NCI-H2081 (cell line): ENCODE data around the gene RPL18.

Source experiments
- DNase-seq, 2 experiments: peaks; one replicate each; lab custom pipeline; 2025; lab: John Stamatoyannopoulos, UW

RPL18 gene

GRCh38 chr19:48614436-48615230 is 4.3 kb downstream of the RPL18 start, which contains the start of gene FAM83E:
FAM83E (minus strand) TSS chr19:48615076; CDS start chr19:48613372, 1,704 bp downstream.
- DNase-seq = peak; percentile 23 to 64

GRCh38 chr19:48613852-48614435 is 5.0 kb downstream of the RPL18 start:
- no peak for DNase-seq

- DNase-seq = no peak
Observed at GRCh38 chr19:48613024-48613851, 5.7 kb downstream of the RPL18 start.

GRCh38 chr19:48611872-48612271 is 7.1 kb downstream of the RPL18 start:
- DNase-seq = no peak

- no peak for DNase-seq
Observed at GRCh38 chr19:48609571-48610108, 9.3 kb downstream of the RPL18 start.

GRCh38 chr19:48608798-48609263 is 10.1 kb downstream of the RPL18 start:
- peak; percentile 24 to 58 for DNase-seq

- no peak for DNase-seq
Observed at GRCh38 chr19:48607359-48607755, 11.6 kb downstream of the RPL18 start.

- no peak for DNase-seq
Observed at GRCh38 chr19:48606463-48607358, 12.3 kb downstream of the RPL18 start, which contains the start of gene SPACA4. SPACA4 (plus strand) TSS chr19:48606742; CDS start chr19:48606979, 237 bp downstream.

- DNase-seq = no peak
Observed at GRCh38 chr19:48603850-48604249, 15.1 kb downstream of the RPL18 start.

- no peak for DNase-seq
Observed at GRCh38 chr19:48603449-48603848, 15.5 kb downstream of the RPL18 start.

GRCh38 chr19:48603001-48603400 is 16.0 kb downstream of the RPL18 start:
- DNase-seq = no peak

- DNase-seq = no peak
Observed at GRCh38 chr19:48600679-48601417, 18.1 kb downstream of the RPL18 start.

GRCh38 chr19:48598996-48599700 is 19.8 kb downstream of the RPL18 start:
- DNase-seq = no peak

- no peak for DNase-seq
Observed at GRCh38 chr19:48596679-48597465, 22.1 kb downstream of the RPL18 start.

GRCh38 chr19:48596237-48596636 is 22.7 kb downstream of the RPL18 start:
- DNase-seq = no peak

GRCh38 chr19:48595833-48596232 is 23.1 kb downstream of the RPL18 start:
- DNase-seq = no peak

- no peak for DNase-seq
Observed at GRCh38 chr19:48595171-48595570, 23.8 kb downstream of the RPL18 start.

- DNase-seq = no peak
Observed at GRCh38 chr19:48591021-48591420, 28.0 kb downstream of the RPL18 start.
